ENCODE data around the gene NHS. TPM values are rescaled to one million over a fixed set of nuclear protein-coding genes. Genes with fewer than 3 reads are reported as not detected.

NHS gene
- total and polyA plus RNA-seq, 8 donors = 0.19 to 1.7 (median 0.54) TPM

DNA sequence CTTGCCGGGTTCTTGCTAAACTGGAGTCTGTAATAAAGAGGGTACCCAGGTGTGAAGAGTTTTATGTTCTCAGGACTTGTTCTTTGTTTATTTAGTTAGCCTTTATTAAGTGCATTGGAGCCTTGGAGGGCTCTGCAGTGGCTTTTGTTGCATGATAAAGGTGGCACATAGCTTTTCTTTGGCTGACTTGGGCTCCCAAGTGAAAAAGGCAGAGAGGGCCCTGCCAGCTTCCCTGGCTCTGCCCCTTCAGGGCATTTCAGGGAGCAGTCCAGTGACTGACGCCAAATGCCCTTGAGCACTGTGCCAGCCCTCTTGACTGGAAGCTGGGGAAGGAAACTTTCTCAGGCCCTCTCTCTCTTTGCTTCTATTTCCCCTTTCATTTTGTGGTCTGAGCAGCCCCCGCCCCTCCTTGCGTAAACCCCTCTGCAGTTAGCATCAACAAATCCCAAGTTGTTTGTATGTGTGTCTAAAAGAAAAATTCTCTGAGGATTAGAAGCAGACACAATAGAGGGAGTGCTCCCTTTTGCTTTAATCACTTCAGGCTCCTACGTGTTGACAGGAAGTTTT lies 152.2 kb downstream of the NHS start:
- H3K27me3 ChIP-seq = no peaks in the 10 kb centered on the region
- H3K36me3 ChIP-seq = no peaks in the 10 kb centered on the region
- 21 to 27% methylated on average over 5 of the region's 5 CpGs for WGBS, 2 donors
- no peaks in the 10 kb centered on the region for H3K9me3 ChIP-seq
- intact Hi-C loops (cut with DNase I) = no loop called here
- DNase-seq (peak in 4 of 6 donors; percentile 38 to 69 (median 52)), ATAC-seq (peak; percentile 82 to 94 (median 87)), FAIRE-seq (no peak)
- H3K27ac ChIP-seq = peak overlapping the region in 2 of 4 donors; percentile 63
- no peak overlapping the region for H3K4me3 ChIP-seq
- no peak for TF ChIP-seq CTCF (IDR thresholded peaks at IDR 0.05)
- peaks cover 0 to 6% (median 0%) of the 10 kb centered on the region in 3 donors for H3K4me1 ChIP-seq

DNA sequence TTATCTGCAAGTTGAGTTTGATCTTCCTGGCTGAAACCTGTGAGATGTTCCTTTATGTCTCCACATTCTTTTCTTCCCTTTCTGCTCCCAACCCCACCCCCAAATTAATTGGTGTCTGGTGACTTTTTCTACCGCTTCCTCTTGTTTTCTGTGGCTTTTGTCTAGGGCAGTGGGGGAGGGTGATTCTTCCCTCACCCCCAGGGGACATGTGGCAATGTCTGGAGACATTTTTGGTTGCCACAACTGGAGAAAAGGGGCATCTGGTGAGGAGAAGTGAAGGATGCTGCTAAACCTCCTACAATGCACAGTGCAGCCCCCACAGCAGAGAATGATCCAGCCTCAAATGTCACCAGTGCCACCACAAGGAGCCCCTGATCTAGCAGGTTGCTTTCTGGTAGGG lies 152.9 kb downstream of the NHS start:
- Histone ChIP-seq H3K4me3 (no peak overlapping the region), H3K4me1 (peaks cover 0 to 6% (median 0%) of the 10 kb centered on the region in 3 donors), H3K27me3 (no peaks in the 10 kb centered on the region), H3K27ac (peak overlapping the region in 2 of 4 donors; percentile 63), H3K9me3 (no peaks in the 10 kb centered on the region), H3K36me3 (no peaks in the 10 kb centered on the region)
- intact Hi-C loops (cut with DNase I) = no loop called here
- FAIRE-seq (no peak), DNase-seq (no peak), ATAC-seq (peak in 2 of 4 donors; percentile 36 to 38)
- TF ChIP-seq CTCF (IDR thresholded peaks at IDR 0.05) = no peak
- WGBS, 2 donors = 59 to 88% methylated on average over 1 of the region's 1 CpG

DNA sequence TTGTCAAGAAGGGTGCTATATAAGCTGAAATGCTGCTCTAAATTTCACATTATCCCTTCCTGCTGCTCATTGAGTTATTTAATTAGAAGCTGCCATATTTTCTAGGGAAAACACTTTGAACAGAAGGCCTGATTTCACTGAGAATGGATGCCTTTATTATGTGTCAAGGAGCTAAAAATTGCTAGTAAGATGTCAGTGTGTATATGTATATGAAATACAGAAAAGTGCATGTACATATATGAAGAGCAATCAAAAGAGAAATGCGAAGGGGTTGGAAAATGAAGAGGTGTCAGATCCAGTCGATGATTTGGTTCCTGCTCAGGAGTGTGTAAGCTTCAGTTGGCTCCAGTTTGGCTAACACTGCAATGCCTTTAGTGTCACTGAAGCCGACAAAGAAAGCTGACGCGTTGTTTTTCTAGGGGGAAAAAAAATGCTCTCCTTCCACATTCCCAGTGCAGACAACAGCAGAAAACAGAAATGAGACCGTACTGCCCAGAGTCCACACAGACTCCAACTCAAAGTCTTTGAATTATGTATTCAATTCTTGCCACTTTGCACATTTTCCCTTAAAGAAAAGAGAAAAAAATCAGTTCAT lies 154.2 kb downstream of the NHS start:
- ATAC-seq = no peak

DNA sequence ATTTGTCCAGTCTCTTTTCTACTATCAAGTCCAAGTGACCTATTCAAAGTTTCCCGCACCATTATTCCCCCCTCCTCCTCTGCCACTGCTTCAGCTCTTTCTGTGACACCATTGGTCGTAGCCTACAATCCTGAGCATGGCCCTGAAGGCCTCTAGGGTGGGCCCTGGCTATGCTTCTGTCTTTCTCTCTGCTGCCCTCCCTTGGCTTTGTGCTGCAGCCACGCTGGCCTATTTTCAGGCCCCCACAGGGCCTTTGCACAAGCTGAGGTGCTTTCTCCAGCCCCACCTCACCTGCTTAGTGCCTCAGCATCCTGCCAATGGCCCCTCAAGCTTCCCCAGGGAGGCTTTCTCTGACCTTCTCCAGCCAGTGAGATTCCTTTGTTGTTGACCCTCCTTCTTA lies 156.5 kb downstream of the NHS start:
- no peak for ATAC-seq
- DNase-seq = no peak
- intact Hi-C loops (cut with DNase I) = loop anchor here in 1 of 3 donors (10.0 kb wide), 1 partner anchor 153 kb away; no protein-coding TSS in a partner anchor
- no peaks in the 10 kb centered on the region for H3K27me3 ChIP-seq
- no peak for TF ChIP-seq CTCF (IDR thresholded peaks at IDR 0.05)
- FAIRE-seq = no peak
- H3K4me3 ChIP-seq = no peak overlapping the region
- H3K27ac ChIP-seq = no peak overlapping the region
- 85 to 95% methylated on average over 3 of the region's 3 CpGs for WGBS, 2 donors
- H3K36me3 ChIP-seq = no peaks in the 10 kb centered on the region
- no peaks in the 10 kb centered on the region for H3K9me3 ChIP-seq
- H3K4me1 ChIP-seq = peaks cover 0 to 6% (median 0%) of the 10 kb centered on the region in 3 donors

More for the DNA sequence above, 154.2 kb downstream of the NHS start:
- H3K27ac ChIP-seq = no peak overlapping the region
- H3K4me1 ChIP-seq = peaks cover 0 to 6% (median 0%) of the 10 kb centered on the region in 3 donors
- H3K9me3 ChIP-seq = no peaks in the 10 kb centered on the region
- intact Hi-C loops (cut with DNase I) = no loop called here
- 58 to 74% methylated on average over 6 of the region's 6 CpGs for WGBS, 2 donors
- H3K27me3 ChIP-seq = no peaks in the 10 kb centered on the region
- no peak for DNase-seq
- H3K36me3 ChIP-seq = no peaks in the 10 kb centered on the region
- H3K4me3 ChIP-seq = no peak overlapping the region
- FAIRE-seq = no peak
- TF ChIP-seq CTCF (IDR thresholded peaks at IDR 0.05) = no peak

DNA sequence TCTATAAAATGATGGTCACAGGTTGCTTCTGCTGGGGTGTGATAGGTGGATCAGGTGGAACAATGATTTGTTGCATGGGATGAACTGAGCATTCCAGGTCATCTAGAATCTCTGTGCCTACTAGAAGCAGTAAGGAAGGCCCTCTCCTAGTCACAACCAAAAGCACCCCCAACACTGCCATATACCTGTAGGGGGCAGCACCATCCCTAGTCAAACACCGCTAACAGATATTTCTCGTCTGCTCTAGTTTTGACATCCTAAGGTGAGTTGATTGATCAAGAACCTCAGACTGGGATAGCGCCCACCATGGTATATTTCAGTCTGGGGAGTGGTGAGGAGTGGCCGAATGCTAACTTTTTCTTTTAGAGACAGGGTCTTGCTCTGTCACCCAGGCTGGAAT lies 160.2 kb downstream of the NHS start:
- intact Hi-C loops (cut with DNase I) = loop anchor here in 1 of 3 donors (10.0 kb wide), 1 partner anchor 150 kb away; no protein-coding TSS in a partner anchor
- H3K27ac ChIP-seq = no peak overlapping the region
- H3K9me3 ChIP-seq = no peaks in the 10 kb centered on the region
- ATAC-seq (peak in 3 of 4 donors; percentile 66 to 89 (median 78)), FAIRE-seq (no peak), DNase-seq (peak in 4 of 6 donors; percentile 23 to 63 (median 54))
- no peak overlapping the region for H3K4me3 ChIP-seq
- 40 to 45% methylated on average over 4 of the region's 4 CpGs for WGBS, 2 donors
- H3K4me1 ChIP-seq = no peaks in the 10 kb centered on the region
- no peaks in the 10 kb centered on the region for H3K36me3 ChIP-seq
- H3K27me3 ChIP-seq = no peaks in the 10 kb centered on the region
- TF ChIP-seq CTCF (IDR thresholded peaks at IDR 0.05) = peak; percentile 21 to 36 (median 28)

All from pancreas (tissue), 10 donors.